ENCODE data around the gene DHRS1.

- TF ChIP-seq CTCF (IDR thresholded peaks at IDR 0.05) (no peak), POLR2A (IDR thresholded peaks at IDR 0.05) (no peak), POLR2AphosphoS5 (IDR thresholded peaks at IDR 0.05; ENCODE audit: insufficient read depth in 1 of 2, low read depth in 1 of 2) (no peak)
These were observed 7.6 kb upstream of the DHRS1 start for GRCh38 chr14:24307156-24307574.

Data from vagina (tissue), 2 donors.